HFF-Myc (cell line): ENCODE data around the gene BMF.

Experiments
- DNase-seq: peaks from one replicate; pipeline ENCODE4 v3.0.0-alpha.2; 2011; ENCODE audit warnings: low read depth; ENCODE audit errors: extremely low read depth
- H3K4me3 ChIP-seq: replicated peaks from 2 replicates; pipeline ENCODE4 v1.5.1; 2011; ENCODE audit warnings: low read depth, mild to moderate bottlenecking, control low read depth, low read length
- TF ChIP-seq, protein P1 (sequence below): IDR thresholded peaks from 2 replicates; pipeline ENCODE4 v1.5.1; 2012; ENCODE audit warnings: mild to moderate bottlenecking, low read depth, low read length, control low read depth; ENCODE audit errors: missing control alignments

Gene BMF

DNA sequence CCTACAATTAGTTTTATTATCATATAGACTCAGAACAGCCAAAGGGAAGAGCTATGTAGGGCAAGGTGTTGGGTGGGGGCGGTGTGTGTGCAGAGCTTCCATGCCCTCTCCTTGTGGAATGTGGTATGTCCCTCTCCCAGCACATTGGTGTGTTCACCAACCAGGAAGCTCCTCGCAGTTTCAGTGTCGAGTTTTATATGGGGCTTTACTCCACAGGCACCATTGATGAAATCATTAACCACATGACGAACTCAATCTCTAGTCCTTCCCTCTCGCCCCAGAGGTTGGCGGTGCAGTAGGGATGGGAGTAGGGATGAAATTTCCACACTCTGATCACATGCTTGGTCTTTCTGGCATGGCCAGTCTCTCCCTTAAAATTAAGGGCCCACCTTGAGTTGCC, 56.1 kb downstream of the BMF start:
- H3K4me3 ChIP-seq = no peak overlapping the region
- no peak for DNase-seq
- TF ChIP-seq, protein P1, sequence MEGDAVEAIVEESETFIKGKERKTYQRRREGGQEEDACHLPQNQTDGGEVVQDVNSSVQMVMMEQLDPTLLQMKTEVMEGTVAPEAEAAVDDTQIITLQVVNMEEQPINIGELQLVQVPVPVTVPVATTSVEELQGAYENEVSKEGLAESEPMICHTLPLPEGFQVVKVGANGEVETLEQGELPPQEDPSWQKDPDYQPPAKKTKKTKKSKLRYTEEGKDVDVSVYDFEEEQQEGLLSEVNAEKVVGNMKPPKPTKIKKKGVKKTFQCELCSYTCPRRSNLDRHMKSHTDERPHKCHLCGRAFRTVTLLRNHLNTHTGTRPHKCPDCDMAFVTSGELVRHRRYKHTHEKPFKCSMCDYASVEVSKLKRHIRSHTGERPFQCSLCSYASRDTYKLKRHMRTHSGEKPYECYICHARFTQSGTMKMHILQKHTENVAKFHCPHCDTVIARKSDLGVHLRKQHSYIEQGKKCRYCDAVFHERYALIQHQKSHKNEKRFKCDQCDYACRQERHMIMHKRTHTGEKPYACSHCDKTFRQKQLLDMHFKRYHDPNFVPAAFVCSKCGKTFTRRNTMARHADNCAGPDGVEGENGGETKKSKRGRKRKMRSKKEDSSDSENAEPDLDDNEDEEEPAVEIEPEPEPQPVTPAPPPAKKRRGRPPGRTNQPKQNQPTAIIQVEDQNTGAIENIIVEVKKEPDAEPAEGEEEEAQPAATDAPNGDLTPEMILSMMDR = no peak

DNA sequence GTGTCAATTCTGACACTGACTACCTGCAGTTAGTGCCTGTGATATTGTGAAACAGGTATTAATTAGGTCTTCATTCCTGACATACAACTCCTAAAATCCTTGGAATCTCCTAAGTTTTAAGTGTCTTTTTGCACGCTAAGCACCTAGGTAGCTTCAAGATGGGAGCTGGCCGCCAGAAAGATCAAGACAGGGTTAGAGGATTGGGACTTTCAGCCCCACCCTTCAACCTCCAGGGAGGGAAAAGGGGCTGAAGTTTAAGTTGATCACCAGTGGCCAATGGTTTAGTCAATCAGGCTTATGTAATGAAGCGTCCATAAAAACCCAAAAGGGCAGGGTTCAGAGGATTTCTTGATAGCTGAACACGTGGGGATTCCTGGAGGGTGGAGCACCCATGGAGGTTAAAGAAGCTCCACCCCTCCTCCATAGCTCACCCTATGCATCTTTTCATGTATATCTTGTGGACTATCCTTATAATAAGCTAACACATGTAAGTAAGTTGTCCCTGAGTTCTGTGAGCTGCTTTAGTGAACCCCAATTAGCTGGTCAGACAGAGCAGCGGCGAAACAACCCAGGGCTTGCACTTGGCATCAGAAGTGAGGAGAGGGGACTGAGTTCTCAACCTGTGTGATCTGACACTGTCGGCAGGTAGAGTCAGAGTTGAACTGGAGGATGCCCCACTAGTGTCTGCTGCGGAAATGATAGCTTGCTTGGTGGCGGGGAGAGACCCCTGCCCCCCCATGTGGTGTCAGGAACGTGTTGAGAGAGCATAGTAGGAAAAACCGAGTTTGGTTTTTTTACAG, 56.9 kb downstream of the BMF start:
- H3K4me3 ChIP-seq = no peak overlapping the region
- no peak for DNase-seq
- TF ChIP-seq, protein P1 = no peak

DNA sequence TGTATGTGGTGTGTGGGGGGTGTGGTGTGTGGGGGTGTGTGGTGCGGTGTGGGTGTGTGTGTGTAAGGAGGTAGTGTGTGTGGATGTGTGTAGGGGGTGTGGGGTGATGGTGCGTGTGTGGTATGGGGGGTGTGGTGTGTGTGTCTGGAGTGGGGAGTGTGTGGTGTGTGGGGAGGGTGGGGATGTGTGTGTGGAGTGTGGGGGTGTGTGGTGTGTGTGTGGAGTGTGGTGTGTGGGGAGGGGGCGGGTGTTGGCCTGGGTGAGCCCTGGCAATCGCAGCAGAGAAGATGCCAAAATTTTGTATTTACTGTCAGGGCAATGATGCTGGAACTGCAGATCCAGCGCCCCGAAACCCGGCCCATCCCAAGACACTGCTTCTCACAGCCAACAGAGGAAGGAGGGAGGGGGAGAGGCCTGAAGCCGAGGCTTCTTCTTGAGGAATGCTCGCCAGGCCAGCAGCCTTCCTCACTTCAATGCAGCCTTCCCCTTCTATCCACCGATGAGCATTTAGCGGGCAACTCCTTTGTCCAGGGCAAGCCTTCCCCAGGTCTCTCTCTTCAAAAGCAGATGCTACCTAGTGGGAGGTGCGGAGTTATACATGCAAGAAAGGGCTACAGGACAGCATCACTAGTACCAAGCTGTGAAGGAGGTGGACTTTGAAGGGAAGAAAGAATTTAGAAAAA, 57.8 kb downstream of the BMF start:
- H3K4me3 ChIP-seq = no peak overlapping the region
- DNase-seq = no peak
- TF ChIP-seq, protein P1 = no peak

DNA sequence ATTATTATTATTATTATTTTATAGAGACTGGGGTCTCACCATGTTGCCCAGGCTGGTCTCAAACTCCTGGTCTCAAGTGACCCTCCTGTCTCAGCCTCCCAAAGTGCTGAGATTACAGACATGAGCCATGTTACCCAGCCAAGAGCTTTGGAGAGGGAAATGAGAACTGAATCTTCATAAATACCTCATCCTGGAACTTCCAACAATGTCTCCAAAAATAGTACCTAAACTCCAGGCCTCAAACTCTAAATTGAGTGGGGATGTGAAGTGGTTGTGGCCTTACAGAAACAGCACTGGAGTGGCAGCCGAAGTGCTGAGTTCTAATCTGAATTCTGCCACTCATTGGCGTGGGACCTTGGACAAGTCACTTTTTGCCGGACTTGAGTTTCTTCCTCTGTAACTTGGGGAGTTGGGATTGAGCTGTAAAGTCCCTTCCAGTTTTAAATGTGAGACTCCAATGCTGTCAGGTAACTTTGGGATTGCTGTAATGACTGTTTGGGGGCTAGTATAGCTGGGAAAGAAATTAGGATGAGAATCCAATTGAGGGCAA, 59.7 kb downstream of the BMF start:
- TF ChIP-seq, protein P1 = no peak
- no peak overlapping the region for H3K4me3 ChIP-seq
- no peak for DNase-seq

DNA sequence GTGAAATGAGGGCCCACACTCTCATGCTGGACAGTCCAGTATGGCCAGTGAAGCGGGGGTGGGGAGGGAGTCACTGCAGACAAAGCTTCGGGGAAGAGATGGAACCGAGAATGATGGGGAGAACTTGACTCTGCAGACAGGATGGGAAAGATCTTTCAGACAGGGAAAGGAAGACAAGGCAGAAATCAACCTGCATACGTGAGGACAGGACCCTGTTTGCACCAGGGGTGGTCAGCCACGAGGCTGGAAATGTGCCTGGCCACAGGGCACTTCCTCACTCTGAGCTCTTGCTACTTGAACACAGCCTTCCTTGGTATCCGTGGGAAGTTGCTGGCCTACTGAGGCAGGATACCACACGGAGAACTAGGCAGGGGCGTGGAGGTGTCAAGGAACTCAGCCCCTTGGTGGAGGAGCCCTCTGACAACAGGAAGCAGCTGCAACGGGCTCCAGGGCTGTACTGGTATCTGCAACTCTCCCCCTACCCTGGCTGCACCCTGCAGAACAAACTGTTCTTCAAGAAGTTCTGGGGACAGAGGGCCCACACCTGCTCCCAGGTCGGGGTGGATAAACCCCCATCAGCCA, 60.4 kb downstream of the BMF start:
- DNase-seq = no peak
- TF ChIP-seq, protein P1 = no peak
- no peak overlapping the region for H3K4me3 ChIP-seq

DNA sequence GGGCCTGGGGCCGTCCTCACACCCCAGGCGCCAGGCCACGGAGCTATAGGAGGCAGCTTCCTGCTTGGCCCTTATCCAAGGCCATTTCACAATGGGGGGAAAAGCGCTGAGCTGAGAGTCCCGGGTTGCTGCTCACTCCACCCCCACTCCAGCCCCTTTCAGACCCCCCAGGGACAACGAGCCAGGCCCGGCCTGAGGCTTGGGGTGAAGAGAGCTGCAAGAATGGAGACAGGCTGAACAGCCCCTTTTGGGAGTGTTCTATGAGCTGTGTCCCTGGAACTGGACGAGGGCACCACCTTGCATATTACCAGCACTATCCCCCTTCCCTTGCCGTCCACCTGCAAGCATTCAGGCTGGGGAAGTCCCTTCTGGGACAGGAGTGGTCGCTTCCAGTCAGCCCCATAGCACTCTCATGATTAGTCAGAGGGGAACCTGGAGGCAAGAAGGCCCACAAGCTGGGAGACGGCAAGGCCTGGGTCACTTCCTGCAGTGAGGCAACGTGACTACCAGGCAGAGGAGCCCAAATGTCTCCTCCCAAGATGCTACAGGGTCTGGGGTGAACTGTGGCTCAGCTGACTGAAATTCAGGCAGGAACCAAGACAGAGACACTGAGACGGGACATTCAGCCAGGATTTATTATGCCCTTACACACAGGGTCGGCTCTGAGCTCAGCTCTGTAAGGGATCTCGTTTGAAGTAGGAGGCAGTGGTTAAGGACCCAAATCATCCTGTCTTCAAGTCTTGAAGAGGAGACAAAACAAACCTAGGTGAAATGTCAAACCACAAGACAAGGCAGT, 61.1 kb downstream of the BMF start:
- no peak for DNase-seq
- no peak overlapping the region for H3K4me3 ChIP-seq
- TF ChIP-seq, protein P1 = no peak
